A549 treated with AZD2906 at 1 μM for 4 hours (cell line): ENCODE data around the gene TMC4. TPM values are rescaled to one million over a fixed set of nuclear protein-coding genes. Genes with fewer than 3 reads are reported as not detected.

Experiments
- total RNA-seq: library from RNA; stranded (reverse); fragments of 200-300 nt; extraction: Qiagen RNA extraction; gene quantifications from 5 replicates; pipeline ENCODE4 v1.2.3, GENCODE V29; 2022

The TMC4 gene, protein sequence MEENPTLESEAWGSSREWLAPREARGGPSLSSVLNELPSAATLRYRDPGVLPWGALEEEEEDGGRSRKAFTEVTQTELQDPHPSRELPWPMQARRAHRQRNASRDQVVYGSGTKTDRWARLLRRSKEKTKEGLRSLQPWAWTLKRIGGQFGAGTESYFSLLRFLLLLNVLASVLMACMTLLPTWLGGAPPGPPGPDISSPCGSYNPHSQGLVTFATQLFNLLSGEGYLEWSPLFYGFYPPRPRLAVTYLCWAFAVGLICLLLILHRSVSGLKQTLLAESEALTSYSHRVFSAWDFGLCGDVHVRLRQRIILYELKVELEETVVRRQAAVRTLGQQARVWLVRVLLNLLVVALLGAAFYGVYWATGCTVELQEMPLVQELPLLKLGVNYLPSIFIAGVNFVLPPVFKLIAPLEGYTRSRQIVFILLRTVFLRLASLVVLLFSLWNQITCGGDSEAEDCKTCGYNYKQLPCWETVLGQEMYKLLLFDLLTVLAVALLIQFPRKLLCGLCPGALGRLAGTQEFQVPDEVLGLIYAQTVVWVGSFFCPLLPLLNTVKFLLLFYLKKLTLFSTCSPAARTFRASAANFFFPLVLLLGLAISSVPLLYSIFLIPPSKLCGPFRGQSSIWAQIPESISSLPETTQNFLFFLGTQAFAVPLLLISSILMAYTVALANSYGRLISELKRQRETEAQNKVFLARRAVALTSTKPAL
- 0.69 to 1.3 TPM (median 1.1 TPM) in 5 replicates for total RNA-seq

GRCh38 chr19:54172471-54173358 lies at the start of gene TMC4:
TMC4 (minus strand) TSS chr19:54173160; CDS start chr19:54173117, 43 bp downstream.

GRCh38 chr19:54191011-54191810 lies 18.3 kb upstream of the TMC4 start, which contains the start of gene TSEN34:
TSEN34 (plus strand) TSS chr19:54191308; CDS start chr19:54191365, 57 bp downstream.

DNA sequence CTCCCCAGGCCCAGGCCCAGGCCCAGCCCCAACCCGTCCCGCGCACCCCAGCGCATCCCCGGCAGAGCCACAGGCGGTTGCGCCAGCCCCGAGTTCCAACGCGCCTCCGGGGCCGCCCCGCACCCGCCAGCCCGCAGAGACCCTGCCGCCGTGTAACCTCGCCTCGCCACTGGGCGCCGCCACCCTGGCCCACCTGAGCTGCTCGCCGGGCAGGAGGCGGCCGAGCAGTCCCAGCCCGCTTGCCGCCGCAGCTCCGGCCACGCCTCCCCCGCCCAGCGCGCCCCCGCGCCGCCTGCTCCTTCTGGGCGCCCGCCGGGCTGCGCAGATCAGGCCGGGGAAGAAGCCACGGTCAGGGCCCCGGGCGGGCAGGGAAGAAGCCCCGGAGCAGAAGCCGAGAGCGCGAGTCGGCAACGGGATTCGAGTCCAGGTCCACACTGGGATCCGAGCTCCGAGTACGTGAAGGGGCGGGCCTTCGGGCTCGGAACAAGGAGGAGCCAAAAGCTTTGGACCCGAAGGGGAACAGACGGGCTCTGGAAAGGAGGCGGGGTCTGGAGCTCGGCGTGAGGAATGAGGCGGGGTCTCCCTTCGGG lies 16.3 kb upstream of the TMC4 start, which contains the start of gene MBOAT7:
MBOAT7 (minus strand) TSS at position 436 of the 590 bp plus-strand sequence. CDS start 1,072 bp downstream, outside the sequence.

DNA sequence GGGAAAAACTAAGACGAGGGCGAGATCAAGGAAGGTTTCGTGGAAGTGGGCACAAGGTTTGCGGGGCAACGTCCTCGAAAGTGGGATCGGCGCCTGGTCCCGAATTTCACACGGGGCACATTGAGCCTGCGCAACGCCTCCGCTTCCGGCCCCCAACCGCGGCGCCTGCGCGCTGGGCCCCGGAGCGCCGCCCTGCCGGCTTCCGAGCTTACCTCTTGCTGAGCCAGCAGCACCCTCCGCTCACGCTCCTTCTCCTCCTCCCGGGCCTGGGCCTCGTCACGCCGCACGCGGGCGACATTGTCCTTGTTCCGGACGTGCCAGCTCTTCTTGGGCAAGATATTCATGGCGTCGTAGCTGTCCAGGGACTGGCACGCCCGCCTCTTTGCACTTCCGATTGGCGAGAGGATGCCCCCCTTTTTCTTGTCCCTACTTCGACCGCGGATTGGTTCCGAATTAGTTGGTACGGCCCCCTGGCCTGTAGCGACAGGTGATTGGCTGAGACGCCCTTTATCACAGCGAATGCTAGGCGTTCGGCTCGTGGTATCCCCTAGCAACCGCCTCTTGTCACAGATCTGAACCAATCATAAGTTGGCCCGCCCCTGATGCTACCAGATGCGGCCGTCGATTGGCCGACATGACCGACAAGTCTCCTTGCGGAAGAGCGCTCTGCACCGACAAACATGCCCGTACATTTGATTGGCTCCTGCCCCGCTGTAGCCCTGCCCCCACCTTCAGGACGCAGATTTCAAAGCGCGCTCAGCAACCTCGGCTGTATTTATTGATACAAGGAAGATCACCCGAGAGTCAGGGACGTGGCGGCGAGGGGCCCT lies 13.4 kb downstream of the TMC4 start, which contains the start of gene LENG1:
LENG1 (minus strand) TSS at position 370 of the 830 bp plus-strand sequence; CDS start at position 344, 26 bp downstream.

DNA sequence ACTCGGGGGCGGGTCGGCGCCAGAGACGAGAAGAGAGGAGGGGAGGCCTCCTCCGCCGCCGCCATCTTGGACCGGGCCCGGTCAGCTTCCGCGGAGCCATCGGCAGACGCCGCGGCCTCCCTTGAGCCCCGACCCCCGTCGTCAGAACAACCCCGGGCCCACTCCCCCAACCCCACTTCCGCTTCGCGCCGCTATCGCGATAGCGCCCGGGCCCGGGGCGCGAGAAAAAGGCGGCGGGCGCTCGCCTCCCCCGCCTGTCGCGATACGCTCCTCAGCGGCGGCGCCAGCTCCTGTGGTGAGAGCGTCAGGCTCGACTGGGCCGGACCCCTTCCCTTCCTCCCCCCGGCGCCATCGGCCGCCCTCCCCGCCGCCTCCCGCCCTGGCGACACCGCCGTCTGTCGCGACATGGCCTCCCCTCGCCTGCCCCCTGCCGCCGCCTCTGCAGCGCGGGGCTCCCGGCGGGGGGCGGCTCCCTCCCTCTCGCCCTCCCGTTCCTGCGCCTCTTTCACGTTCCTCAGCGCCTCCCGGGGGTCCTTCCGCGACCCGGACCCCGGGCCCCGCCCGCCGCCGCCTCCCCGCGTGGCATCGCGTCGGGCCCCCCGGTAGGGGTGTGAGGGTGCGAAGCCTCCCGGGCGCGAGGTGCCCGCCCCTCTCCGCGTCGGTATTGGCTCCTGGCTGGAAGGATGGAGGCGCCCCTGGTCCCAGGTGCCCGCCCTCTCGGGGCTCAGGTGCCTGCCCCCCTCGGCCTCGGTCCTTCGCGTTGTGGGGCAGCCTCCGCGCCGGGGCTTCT lies 35.1 kb downstream of the TMC4 start, which contains the start of gene CNOT3:
CNOT3 (plus strand) TSS at position 64 of the 790 bp plus-strand sequence. CDS start 5,217 bp downstream, outside the sequence.

GRCh38 chr19:54115109-54116063 lies 57.6 kb downstream of the TMC4 start, which contains the start of the genes PRPF31 and TFPT:
PRPF31 (plus strand) TSS chr19:54115754; CDS start chr19:54118279, 2,525 bp downstream.
TFPT (minus strand) TSS chr19:54115657; CDS start chr19:54115269, 388 bp downstream.

Other genes starting within 250 kb of the TMC4 start
- 0.47 to 0.82 TPM (median 0.75 TPM) in 5 replicates for gene CACNG8, start 210.2 kb downstream of the TMC4 start, total RNA-seq
- gene CACNG6, start 181.5 kb downstream of the TMC4 start, total RNA-seq: 10.3 to 12.7 TPM (median 11.0 TPM) in 5 replicates
- 0.43 to 0.83 TPM (median 0.50 TPM) in 5 replicates for gene VSTM1, start 109.3 kb downstream of the TMC4 start, total RNA-seq
- not detected in 5 replicates for gene TARM1, start 91.8 kb downstream of the TMC4 start, total RNA-seq
- 0.18 to 0.42 TPM (median 0.33 TPM) in 5 replicates for gene OSCAR, start 72.4 kb downstream of the TMC4 start, total RNA-seq
- gene NDUFA3, start 70.3 kb downstream of the TMC4 start, total RNA-seq: 164 to 263 TPM (median 226 TPM) in 5 replicates
- 18.7 to 23.8 TPM (median 19.6 TPM) in 5 replicates for gene TFPT, start 57.5 kb downstream of the TMC4 start, total RNA-seq
- 104 to 124 TPM (median 113 TPM) in 5 replicates for gene PRPF31, start 57.4 kb downstream of the TMC4 start, total RNA-seq
- gene CNOT3, start 35.4 kb downstream of the TMC4 start, total RNA-seq: 48.7 to 67.2 TPM (median 58.6 TPM) in 5 replicates
- gene LENG1, start 13.4 kb downstream of the TMC4 start, total RNA-seq: 7.8 to 9.4 TPM (median 8.1 TPM) in 5 replicates
- gene MBOAT7, start 16.4 kb upstream of the TMC4 start, total RNA-seq: 114 to 154 TPM (median 150 TPM) in 5 replicates
- 81.8 to 130 TPM (median 123 TPM) in 5 replicates for gene TSEN34, start 18.1 kb upstream of the TMC4 start, total RNA-seq
- gene RPS9, start 27.7 kb upstream of the TMC4 start, total RNA-seq: 2,105 to 2,627 TPM (median 2,279 TPM) in 5 replicates
- 0.11 to 0.50 TPM (median 0.23 TPM) in 5 replicates for gene LILRB3, start 49.8 kb upstream of the TMC4 start, total RNA-seq
- gene LILRA6, start 69.6 kb upstream of the TMC4 start, total RNA-seq: 0.06 to 0.08 TPM (median 0.06 TPM) in 5 replicates
- gene LILRB5, start 84.1 kb upstream of the TMC4 start, total RNA-seq: 0.03 to 0.06 TPM (median 0.05 TPM) in 4 of 5 replicates, not detected in the other
- 0.08 to 0.17 TPM (median 0.09 TPM) in 4 of 5 replicates, not detected in the other for gene LILRB2, start 108.0 kb upstream of the TMC4 start, total RNA-seq
- 0.09 TPM in 1 of 5 replicates, not detected in the others for gene LILRA5, start 140.0 kb upstream of the TMC4 start, total RNA-seq
- 0.02 to 0.06 TPM in 2 of 5 replicates, not detected in the others for gene LILRA4, start 166.0 kb upstream of the TMC4 start, total RNA-seq
- not detected in 5 replicates for gene LAIR1, start 191.8 kb upstream of the TMC4 start, total RNA-seq
- gene TTYH1, start 242.3 kb upstream of the TMC4 start, total RNA-seq: 0.03 to 0.25 TPM (median 0.17 TPM) in 4 of 5 replicates, not detected in the other